Prostate gland (tissue), 2 donors: Measurements from ENCODE around the gene RABGAP1.

ENCODE experiments used
- CTCF ChIP-seq, 4 experiments: fragments of 200-600 bp in 2 of 4; fragments of 450-650 bp in 2 of 4; sonication (generic) in 2 of 4; IDR thresholded peaks; 1 replicate in 3 of 4; 2 replicates in 1 of 4; pipeline ENCODE4 v1.5.1; 2016 to 2019; ENCODE audit warnings: antibody characterized with exemption in 4 of 4, mild to moderate bottlenecking in 2 of 4, moderate library complexity in 2 of 4
- POLR2AphosphoS5 ChIP-seq: sonication (generic); formaldehyde crosslinking; IDR thresholded peaks from one replicate; pipeline ENCODE4 v1.6.1; 2017; ENCODE audit warnings: antibody characterized with exemption

- TF ChIP-seq CTCF (IDR thresholded peaks at IDR 0.05), result no peak
- TF ChIP-seq POLR2AphosphoS5, result no peak
Observed at GRCh38 chr9:123073441-123073840, 132.6 kb downstream of the RABGAP1 start.
